GM06990 (cell line): Measurements from ENCODE around the gene GLE1.

ENCODE experiments used
- DNase-seq: peaks from one replicate; pipeline ENCODE4 v3.0.0-alpha.2; 2011; ENCODE audit not compliant: insufficient read length; ENCODE audit errors: extremely low read depth
- H3K27me3 ChIP-seq: replicated peaks from 2 replicates; pipeline ENCODE4 v1.6.0; 2011; ENCODE audit warnings: low read length; ENCODE audit not compliant: control insufficient read depth, insufficient read depth
- H3K36me3 ChIP-seq: 2 replicates; pipeline ENCODE4 v1.5.1; 2011; ENCODE audit warnings: low read length; ENCODE audit not compliant: control insufficient read depth, insufficient read depth
- H3K4me3 ChIP-seq: replicated peaks from 2 replicates; pipeline ENCODE4 v1.5.1; 2011; ENCODE audit warnings: low read depth, mild to moderate bottlenecking, control low read depth, low read length
- CTCF ChIP-seq: IDR thresholded peaks from 2 replicates; pipeline ENCODE4 v1.5.1; 2011; ENCODE audit warnings: low read length, control low read depth, mild to moderate bottlenecking, inconsistent platforms; ENCODE audit not compliant: insufficient read depth, poor library complexity, severe bottlenecking

GLE1 gene

GRCh38 chr9:128550770-128551656 is 46.5 kb downstream of the GLE1 start:
- no peak for DNase-seq
- peak overlapping the region; percentile 81; the same call in 1 of the 2 replicates for H3K4me3 ChIP-seq
- no peaks in the 10 kb centered on the region for H3K27me3 ChIP-seq
- no peak for TF ChIP-seq CTCF
- no peaks in the 10 kb centered on the region for H3K36me3 ChIP-seq

- Histone ChIP-seq H3K27me3 (no peaks in the 10 kb centered on the region), H3K4me3 (peak overlapping the region; percentile 81), H3K36me3 (no peaks in the 10 kb centered on the region)
- TF ChIP-seq CTCF = no peak
- DNase-seq = no peak
Observed at GRCh38 chr9:128551657-128552152, 47.2 kb downstream of the GLE1 start.

- peak; percentile 96 for DNase-seq
- Histone ChIP-seq H3K36me3 (no peaks in the 10 kb centered on the region), H3K27me3 (no peaks in the 10 kb centered on the region), H3K4me3 (peak within 1 kb of the TSS; percentile 82)
- no peak for TF ChIP-seq CTCF
Observed at GRCh38 chr9:128552153-128552743, 47.7 kb downstream of the GLE1 start, which contains the start of gene SPTAN1. Gene SPTAN1, plus strand, starts transcription at chr9:128552587. Its CDS starts 14,154 bp downstream, at chr9:128566741.

- no peak for DNase-seq
- H3K4me3 ChIP-seq = peak overlapping the region; percentile 82
- no peaks in the 10 kb centered on the region for H3K27me3 ChIP-seq
- H3K36me3 ChIP-seq = no peaks in the 10 kb centered on the region
- TF ChIP-seq CTCF = no peak
Observed at GRCh38 chr9:128552744-128553440, 48.4 kb downstream of the GLE1 start.

- Histone ChIP-seq H3K36me3 (no peaks in the 10 kb centered on the region), H3K4me3 (peak overlapping the region; percentile 82), H3K27me3 (no peaks in the 10 kb centered on the region)
- TF ChIP-seq CTCF = no peak
- no peak for DNase-seq
Observed at GRCh38 chr9:128553728-128554127, 49.2 kb downstream of the GLE1 start.
